SJSA1 (cell line): ENCODE results near the gene SLC12A8. TPM values are rescaled to one million over a fixed set of nuclear protein-coding genes. Genes with fewer than 3 reads are reported as not detected.
A peak's percentile ranks its signal among the peaks of the same experiment; 100 is the strongest.

Experiments used
- DNase-seq, 2 experiments: peaks; one replicate each; pipeline ENCODE4 v3.0.0-alpha.2; 2015 to 2020; ENCODE audit warnings: low spot score in 2 of 2, low read depth in 1 of 2
- H3K27ac ChIP-seq: fragments of 250-450 bp; sonication (Bioruptor Pico); 2 replicates; pipeline ENCODE4 v1.5.1; 2020; ENCODE audit warnings: mild to moderate bottlenecking, moderate library complexity
- H3K27me3 ChIP-seq: fragments of 250-450 bp; sonication (Bioruptor Pico); replicated peaks from 2 replicates; pipeline ENCODE4 v1.5.1; 2020; ENCODE audit warnings: mild to moderate bottlenecking, moderate library complexity
- H3K36me3 ChIP-seq: fragments of 250-450 bp; sonication (Bioruptor Pico); 2 replicates; pipeline ENCODE4 v1.5.1; 2020; ENCODE audit warnings: mild to moderate bottlenecking
- H3K4me1 ChIP-seq: fragments of 250-450 bp; sonication (Bioruptor Pico); replicated peaks from 2 replicates; pipeline ENCODE4 v1.6.1; 2021; ENCODE audit warnings: mild to moderate bottlenecking
- H3K4me3 ChIP-seq: fragments of 250-450 bp; sonication (Bioruptor Pico); 2 replicates; pipeline ENCODE4 v1.5.1; 2020; ENCODE audit warnings: mild to moderate bottlenecking
- H3K9me3 ChIP-seq: fragments of 250-450 bp; sonication (Bioruptor Pico); replicated peaks from 2 replicates; pipeline ENCODE4 v1.5.1; 2020; ENCODE audit warnings: mild to moderate bottlenecking
- total RNA-seq: library from RNA; depleted of rRNA; stranded (reverse); fragments of >200 nt; shearing (Covaris generic); gene quantifications from 2 replicates; pipeline ENCODE4 v1.2.3, GENCODE V29; 2014

SLC12A8 gene
- total RNA-seq, 1 experiment from 2014 or later = 6.3 TPM

DNA sequence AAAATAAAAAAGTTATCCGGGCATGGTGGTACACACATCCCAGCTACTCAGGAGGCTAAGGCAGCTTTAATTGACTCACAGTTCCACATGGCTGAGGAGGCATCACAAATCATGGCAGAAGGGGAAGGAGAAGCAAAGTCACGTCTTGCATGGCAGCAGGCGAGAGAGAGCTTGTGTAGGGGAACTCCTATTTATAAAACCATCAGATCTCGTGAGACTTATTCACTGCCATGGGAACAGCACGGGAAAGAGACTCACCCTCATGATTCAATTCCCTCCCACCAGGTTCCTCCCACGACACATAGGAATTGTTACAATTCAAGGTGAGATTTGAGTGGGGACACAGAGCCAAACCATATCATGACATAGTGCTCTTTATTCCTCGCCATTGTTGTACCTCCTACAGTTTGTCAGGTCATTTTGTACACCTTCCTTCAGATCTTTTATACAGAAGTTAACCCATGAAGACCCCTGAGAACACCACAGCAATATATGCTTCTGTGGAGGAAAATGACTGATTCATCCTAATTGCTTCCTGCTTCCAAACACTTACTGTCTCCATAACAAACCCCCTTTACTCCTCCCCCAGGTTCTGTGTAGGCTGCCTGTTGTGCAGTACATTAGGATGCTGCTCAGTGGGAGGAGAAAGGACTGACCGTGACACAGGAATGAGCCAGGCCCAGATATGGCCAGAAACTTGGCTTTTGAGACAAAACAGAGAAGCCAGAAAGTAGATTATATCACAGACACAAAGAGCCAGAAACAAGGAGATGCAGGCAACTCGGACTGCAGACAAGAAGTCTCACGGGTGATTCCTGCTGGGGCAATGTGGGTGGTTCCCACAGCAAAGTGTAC, 88.9 kb downstream of the SLC12A8 start:
- Histone ChIP-seq H3K4me3 (no peak overlapping the region), H3K27ac (peak overlapping the region; percentile 6; the same call in 1 of the 2 replicates), H3K9me3 (no peaks in the 10 kb centered on the region; the same call in 1 of the 2 replicates), H3K27me3 (no peaks in the 10 kb centered on the region; the same call in 1 of the 2 replicates), H3K36me3 (no peaks in the 10 kb centered on the region), H3K4me1 (peaks cover 31% of the 10 kb centered on the region)
- DNase-seq = no peak

DNA sequence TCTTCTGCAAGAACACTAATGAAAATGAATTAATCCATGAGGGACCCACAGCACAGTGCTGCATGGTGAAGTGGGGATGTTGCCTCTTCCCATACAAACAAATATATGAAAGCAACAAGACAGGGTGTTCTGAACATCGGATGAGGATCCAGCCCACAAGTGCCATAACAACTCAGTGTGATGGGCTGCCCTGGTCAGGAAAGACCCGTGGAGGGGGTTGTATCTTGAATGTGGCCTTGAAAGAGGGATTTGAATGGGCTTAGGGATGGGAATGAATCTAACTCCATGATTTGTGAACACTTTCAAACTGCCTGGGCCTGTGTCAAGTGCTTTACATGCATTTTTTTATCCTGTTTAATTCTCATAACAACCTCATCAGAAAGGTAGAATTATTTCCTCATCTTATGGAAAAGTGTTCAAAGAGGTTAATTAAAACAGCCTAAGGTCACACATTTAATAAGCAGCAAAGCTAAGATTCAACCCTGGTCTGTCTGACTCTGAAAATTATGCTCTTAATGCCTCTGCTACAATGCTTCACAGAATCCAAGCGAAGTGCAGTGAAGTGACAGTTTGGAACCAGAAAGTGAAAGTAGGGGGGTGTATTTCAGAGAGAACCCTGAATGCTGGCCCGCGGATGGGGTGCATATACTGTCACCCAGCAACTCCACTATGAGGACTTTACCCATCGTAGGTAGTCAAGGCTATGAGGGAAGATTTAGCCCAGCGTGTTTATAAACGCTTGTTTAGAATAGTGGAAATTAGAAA, 91.1 kb downstream of the SLC12A8 start:
- Histone ChIP-seq H3K36me3 (no peaks in the 10 kb centered on the region), H3K4me1 (peaks cover 34% of the 10 kb centered on the region), H3K4me3 (no peak overlapping the region), H3K27ac (no peak overlapping the region), H3K27me3 (no peaks in the 10 kb centered on the region; the same call in 1 of the 2 replicates), H3K9me3 (no peaks in the 10 kb centered on the region; the same call in 1 of the 2 replicates)
- DNase-seq = no peak

DNA sequence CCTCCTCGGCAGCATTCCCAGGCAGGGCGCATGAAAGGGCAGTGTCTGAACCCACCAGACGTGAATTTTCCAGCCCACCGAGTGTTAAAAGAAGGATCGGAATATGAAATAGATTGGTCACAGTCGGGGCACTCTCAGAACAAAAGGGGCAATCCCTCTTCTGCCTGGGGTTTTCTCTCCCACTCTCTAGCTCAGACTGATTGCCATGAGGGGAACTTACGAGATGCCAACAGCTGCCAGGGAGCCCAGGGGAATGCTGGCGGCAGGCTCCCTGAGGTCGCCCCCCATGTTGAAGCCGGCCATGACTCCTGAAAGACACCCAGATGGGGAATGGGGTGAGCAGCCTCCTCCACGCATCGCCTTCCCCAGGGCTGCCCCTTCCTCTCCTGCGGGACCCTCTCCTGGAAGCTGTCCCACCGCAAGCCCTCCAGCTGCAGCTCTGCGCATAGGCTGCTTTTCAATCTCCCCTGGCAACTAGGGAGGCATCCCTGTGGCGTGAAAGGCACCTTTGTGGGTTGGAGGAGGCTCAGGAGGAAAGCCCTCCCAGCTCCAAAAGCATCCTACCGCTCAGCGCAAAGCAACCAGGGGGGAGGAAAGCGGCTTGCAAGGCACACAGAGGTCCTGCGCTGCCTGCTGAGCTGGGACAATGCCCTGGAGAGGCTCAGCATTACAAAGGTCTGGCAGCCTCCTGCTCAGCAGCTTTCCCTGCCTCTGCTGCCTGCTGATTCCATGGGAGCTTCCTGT, 92.0 kb downstream of the SLC12A8 start:
- H3K27ac ChIP-seq = no peak overlapping the region
- no peaks in the 10 kb centered on the region for H3K36me3 ChIP-seq
- H3K4me3 ChIP-seq = no peak overlapping the region
- peaks cover 36% of the 10 kb centered on the region for H3K4me1 ChIP-seq
- no peak for DNase-seq
- no peaks in the 10 kb centered on the region; the same call in 1 of the 2 replicates for H3K27me3 ChIP-seq
- no peaks in the 10 kb centered on the region; the same call in 1 of the 2 replicates for H3K9me3 ChIP-seq

DNA sequence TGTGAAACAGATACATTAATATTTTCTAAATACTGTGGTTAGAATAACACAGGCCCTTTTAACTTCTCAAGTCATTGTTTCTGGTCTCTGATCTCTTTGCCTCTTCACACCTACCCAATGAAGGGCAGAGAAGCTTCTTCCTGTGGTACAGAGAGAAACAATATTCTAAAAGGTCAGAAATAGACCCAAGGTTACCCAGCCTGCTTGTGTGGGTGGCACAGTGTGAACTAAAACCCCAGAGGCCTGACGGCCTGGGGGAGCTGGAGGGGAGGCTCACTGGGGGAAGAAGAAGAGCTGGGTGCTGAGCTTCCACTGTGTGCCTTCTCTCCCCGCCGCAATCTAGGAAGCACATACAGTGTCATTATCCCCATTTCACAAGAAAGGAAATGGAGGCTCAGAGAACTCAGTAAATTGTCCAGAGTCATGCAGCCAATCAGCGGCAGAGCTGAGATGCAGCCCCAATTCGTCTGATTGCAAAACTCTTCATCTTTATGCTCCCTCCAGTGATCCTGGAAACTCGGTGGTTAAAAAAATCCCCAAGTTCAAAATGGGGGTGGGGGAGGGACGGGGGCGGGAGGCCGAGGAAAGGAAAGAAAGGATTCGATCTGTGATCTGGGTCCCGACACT, 92.7 kb downstream of the SLC12A8 start:
- Histone ChIP-seq H3K36me3 (no peaks in the 10 kb centered on the region), H3K27ac (no peak overlapping the region), H3K4me3 (no peak overlapping the region), H3K27me3 (no peaks in the 10 kb centered on the region; the same call in 1 of the 2 replicates), H3K4me1 (peaks cover 40% of the 10 kb centered on the region), H3K9me3 (no peaks in the 10 kb centered on the region; the same call in 1 of the 2 replicates)
- DNase-seq = no peak

DNA sequence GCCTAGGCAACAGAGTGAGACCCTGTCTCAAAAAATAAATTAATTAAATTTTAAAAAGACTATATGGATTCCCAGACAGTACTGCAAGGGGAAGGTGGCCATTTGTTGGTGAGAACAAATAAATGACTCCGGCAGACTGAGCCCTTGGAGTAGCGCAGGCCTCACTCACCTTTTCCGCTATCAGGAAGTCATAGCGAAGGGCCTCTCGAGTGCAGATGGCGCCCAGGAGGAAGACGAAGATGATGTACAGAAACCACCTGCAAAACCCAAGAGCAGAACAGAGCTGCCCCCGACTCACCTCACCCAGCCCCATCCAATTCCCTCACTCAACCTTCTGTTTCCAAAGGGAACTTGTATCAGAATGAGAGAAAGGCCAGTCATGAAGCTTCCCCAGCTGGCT, 93.9 kb downstream of the SLC12A8 start:
- H3K27ac ChIP-seq = no peak overlapping the region
- H3K9me3 ChIP-seq = no peaks in the 10 kb centered on the region
- no peaks in the 10 kb centered on the region for H3K36me3 ChIP-seq
- no peak overlapping the region for H3K4me3 ChIP-seq
- peaks cover 38% of the 10 kb centered on the region for H3K4me1 ChIP-seq
- H3K27me3 ChIP-seq = no peaks in the 10 kb centered on the region; the same call in 1 of the 2 replicates
- DNase-seq = no peak

DNA sequence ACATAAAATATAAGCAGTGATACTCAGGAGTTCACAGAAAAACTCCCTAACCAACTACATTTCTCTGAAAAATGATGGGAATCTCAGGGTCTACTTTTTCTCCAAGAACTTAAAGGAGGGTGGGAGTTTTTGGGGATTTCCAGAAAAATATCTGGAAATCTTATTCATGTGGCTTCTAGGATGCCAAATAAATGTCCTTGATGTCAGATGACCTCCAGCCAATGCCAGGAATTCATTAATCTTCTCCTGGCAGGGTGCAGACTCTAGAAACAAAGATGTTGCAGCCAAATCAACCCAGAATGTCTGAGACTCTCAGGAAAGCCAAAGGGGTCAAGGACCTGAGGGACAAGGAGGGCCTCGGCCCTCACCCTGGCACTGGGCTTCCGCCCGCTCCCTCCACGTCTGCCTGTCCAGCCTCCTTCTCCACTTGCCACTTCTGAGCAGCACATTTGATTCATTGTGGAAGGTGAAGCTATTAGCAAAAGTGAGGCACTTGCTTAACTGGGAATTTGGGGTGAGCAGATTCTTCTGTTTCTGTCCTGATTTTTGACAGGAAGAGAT, 94.8 kb downstream of the SLC12A8 start:
- H3K4me1 ChIP-seq = peaks cover 35% of the 10 kb centered on the region
- DNase-seq = no peak

DNA sequence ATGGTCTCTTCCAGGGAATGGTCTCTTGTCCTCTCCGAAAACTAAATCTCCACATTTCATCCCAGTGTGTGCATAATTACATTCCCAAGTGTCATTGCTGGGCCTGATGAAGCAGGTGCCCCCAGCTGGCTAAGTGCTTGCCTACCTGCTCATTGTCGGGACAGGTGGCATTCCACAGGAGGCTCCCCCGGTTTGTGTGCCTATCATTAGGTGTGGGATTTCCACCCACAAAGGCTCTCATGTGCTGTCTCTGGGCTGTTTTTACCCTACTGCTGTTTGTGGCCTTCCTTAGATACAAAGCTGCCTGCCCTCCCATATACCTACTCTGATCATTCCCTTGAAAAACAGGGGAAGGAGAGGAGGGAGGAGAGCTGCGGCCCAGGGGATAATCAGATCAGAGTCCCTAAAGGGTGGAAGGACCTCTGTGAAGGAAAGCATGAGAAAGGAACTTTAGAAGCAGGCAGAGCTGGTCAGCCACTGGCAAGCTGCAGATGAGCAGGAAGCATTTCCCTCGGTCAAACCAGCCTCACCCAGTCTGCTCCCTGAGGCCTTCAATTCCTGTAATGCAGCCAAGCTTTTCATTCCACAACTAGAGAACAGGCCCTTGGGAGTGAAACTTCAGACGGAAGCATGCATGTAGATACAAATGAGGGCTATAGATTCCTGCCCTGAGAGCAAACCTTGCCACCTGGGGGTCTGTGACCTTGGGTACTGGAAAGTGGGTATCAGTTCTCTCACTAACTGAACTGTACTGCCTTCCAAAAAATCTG, 96.1 kb downstream of the SLC12A8 start:
- DNase-seq = no peak

More for the DNA sequence above, 94.8 kb downstream of the SLC12A8 start:
- Histone ChIP-seq H3K9me3 (no peaks in the 10 kb centered on the region), H3K27ac (no peak overlapping the region), H3K36me3 (no peaks in the 10 kb centered on the region), H3K27me3 (no peaks in the 10 kb centered on the region), H3K4me3 (no peak overlapping the region)

DNA sequence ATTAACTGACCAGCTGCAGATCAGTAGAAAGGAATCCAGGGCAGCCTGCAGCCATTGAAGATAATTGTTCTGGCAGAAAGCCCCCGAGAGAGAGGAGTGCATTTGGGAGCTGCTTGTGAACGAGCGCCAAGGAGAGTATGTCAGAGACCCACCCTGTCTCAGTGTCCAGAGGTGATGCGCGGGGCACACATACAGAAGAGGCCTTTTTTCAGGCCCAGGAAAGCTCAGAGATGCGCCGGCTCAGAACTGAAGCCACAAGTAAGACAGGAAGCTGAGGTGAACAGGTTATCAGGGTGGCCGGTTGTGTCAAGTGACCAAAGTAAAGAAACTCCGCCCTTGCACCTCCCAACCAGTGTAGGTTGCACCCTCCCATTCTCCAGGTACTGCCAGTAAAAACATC, 96.9 kb downstream of the SLC12A8 start:
- no peak overlapping the region for H3K4me3 ChIP-seq
- H3K9me3 ChIP-seq = no peaks in the 10 kb centered on the region
- no peaks in the 10 kb centered on the region for H3K36me3 ChIP-seq
- peaks cover 42% of the 10 kb centered on the region for H3K4me1 ChIP-seq
- H3K27me3 ChIP-seq = no peaks in the 10 kb centered on the region
- no peak for DNase-seq
- no peak overlapping the region for H3K27ac ChIP-seq

More for the DNA sequence above, 96.1 kb downstream of the SLC12A8 start:
- H3K27ac ChIP-seq = no peak overlapping the region
- H3K36me3 ChIP-seq = no peaks in the 10 kb centered on the region
- peaks cover 39% of the 10 kb centered on the region for H3K4me1 ChIP-seq
- H3K4me3 ChIP-seq = no peak overlapping the region
- no peaks in the 10 kb centered on the region for H3K9me3 ChIP-seq
- H3K27me3 ChIP-seq = no peaks in the 10 kb centered on the region

DNA sequence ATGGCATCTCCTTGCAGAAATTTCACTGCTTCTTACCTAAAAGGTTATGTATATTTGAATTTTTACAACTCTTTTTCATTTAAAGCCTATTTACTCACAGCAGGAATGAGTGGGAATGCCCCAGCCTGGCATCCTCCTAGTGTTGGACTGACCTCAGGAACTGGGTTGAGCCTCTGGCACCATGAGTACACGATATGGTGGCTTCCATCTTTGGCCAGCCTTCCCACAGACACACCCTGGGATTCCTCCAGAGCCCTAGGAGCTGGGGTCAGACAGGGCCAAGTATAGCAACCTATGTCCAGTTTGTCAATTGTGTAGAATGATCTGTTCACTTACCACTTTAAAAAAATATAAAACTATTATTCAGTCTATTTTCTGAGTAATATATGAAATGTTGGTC, 99.6 kb downstream of the SLC12A8 start:
- Histone ChIP-seq H3K27me3 (no peaks in the 10 kb centered on the region), H3K9me3 (no peaks in the 10 kb centered on the region), H3K4me3 (no peak overlapping the region), H3K36me3 (no peaks in the 10 kb centered on the region), H3K4me1 (peaks cover 67% of the 10 kb centered on the region), H3K27ac (no peak overlapping the region)
- no peak for DNase-seq

DNA sequence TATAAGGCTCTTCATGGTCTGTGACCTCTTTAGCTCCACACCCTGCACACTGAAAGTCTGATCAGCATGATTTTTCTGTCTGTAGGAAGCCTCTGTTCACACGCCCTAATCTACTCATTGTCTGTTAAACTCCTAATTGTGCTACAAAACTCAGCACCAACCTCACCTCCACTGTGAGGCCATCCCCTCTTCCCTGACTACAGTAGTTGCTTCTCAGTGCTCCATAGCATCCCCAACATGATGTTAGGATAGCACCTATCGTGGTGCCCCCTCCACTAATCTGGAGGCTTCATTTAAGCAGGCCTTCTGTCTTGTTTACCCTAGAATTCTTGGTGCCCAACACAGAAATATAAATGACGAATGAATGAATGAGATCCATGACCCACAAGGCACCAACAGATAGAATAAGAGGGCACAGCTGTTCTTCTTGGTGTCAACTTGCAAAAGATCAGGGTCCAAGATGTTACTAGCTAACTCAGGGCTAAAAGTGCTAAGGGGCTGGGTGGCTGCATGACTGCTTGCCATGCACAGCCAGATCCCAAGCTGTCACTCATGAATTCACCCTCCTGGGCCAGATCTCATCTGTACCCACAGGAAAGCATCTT, 101.6 kb downstream of the SLC12A8 start:
- Histone ChIP-seq H3K36me3 (no peaks in the 10 kb centered on the region; the same call in 1 of the 2 replicates), H3K4me3 (no peak overlapping the region), H3K27ac (peak overlapping the region; percentile 10), H3K27me3 (no peaks in the 10 kb centered on the region), H3K4me1 (peaks cover 64% of the 10 kb centered on the region), H3K9me3 (no peaks in the 10 kb centered on the region)
- no peak for DNase-seq

DNA sequence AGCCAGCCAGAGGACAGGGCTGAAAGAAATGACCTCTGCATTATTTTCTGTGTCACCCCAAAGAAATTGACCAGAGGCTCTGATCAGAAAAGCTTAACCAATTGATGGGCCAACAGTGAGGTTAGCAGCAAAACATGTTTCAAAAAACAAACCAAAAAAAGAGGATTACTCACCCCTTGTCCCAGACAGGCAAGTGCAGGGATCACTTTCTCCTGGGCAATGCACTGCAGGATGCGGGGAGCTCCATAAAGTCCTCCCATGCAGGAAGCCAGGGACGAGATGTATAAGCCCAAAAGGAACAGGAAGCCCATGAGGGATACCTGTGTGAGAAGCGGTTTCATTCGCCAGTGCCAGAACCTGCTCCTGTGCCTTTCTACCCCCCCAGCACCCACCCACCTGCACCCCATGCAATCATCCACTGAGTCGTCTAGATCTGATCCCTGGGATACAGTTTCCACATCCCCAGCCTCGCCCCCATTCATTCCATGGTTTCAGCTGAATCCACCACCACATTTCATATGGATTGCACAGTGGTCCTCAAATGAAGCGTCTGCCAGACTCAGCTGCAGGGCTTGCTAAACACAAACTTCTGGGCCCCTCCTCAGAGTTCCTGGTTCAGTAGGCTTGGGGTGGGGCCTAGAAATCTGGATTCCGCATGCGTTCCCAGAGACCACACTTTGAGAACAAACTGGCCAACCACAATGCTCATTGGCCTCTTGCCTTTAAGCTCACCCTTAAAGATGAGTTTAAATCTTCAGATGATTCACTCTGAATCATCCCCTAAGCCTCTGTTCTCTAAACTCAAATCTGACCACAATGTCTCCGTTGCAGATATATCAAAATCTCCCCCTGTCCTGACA, 102.3 kb downstream of the SLC12A8 start:
- Histone ChIP-seq H3K27ac (peak overlapping the region; percentile 34), H3K4me1 (peaks cover 58% of the 10 kb centered on the region), H3K36me3 (no peaks in the 10 kb centered on the region; the same call in 1 of the 2 replicates), H3K4me3 (no peak overlapping the region), H3K9me3 (no peaks in the 10 kb centered on the region), H3K27me3 (no peaks in the 10 kb centered on the region)
- DNase-seq = peak; percentile 85 to 86
